AG10803 (cell line): ENCODE measurements around the gene ADARB2.

Source experiments
- DNase-seq: peaks from one replicate; pipeline ENCODE4 v3.0.0; 2010; ENCODE audit warnings: low read depth
- H3K4me3 ChIP-seq: 2 replicates; pipeline ENCODE4 v1.5.1; 2011; ENCODE audit warnings: mild to moderate bottlenecking, low read length, control low read depth
- TF ChIP-seq, protein P1 (sequence below): conservative IDR thresholded peaks from 2 replicates; pipeline ENCODE4 v1.5.1; 2011; ENCODE audit warnings: mild to moderate bottlenecking, low read length, control low read depth, inconsistent platforms

ADARB2 gene

DNA sequence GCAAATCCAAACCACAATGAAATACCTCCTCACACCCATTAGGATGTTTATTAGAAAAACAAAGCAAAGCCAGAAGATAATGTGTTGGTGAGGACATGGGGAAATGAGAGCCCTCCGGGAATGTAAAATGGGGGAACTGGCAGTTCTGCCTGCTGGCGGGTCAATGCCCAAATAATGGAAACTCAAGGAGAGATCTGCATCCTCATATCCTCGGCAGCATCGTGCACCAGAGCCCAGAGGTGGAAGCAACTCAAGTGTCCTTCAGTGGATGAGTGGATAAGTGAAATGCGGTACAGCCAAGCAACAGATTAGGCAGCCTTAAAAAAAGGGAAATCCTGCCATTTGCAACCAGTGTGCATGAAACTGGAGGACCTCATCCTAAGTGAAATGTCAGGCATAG, 356.0 kb downstream of the ADARB2 start:
- DNase-seq = no peak
- H3K4me3 ChIP-seq = no peak overlapping the region
- TF ChIP-seq, protein P1, sequence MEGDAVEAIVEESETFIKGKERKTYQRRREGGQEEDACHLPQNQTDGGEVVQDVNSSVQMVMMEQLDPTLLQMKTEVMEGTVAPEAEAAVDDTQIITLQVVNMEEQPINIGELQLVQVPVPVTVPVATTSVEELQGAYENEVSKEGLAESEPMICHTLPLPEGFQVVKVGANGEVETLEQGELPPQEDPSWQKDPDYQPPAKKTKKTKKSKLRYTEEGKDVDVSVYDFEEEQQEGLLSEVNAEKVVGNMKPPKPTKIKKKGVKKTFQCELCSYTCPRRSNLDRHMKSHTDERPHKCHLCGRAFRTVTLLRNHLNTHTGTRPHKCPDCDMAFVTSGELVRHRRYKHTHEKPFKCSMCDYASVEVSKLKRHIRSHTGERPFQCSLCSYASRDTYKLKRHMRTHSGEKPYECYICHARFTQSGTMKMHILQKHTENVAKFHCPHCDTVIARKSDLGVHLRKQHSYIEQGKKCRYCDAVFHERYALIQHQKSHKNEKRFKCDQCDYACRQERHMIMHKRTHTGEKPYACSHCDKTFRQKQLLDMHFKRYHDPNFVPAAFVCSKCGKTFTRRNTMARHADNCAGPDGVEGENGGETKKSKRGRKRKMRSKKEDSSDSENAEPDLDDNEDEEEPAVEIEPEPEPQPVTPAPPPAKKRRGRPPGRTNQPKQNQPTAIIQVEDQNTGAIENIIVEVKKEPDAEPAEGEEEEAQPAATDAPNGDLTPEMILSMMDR = no peak

DNA sequence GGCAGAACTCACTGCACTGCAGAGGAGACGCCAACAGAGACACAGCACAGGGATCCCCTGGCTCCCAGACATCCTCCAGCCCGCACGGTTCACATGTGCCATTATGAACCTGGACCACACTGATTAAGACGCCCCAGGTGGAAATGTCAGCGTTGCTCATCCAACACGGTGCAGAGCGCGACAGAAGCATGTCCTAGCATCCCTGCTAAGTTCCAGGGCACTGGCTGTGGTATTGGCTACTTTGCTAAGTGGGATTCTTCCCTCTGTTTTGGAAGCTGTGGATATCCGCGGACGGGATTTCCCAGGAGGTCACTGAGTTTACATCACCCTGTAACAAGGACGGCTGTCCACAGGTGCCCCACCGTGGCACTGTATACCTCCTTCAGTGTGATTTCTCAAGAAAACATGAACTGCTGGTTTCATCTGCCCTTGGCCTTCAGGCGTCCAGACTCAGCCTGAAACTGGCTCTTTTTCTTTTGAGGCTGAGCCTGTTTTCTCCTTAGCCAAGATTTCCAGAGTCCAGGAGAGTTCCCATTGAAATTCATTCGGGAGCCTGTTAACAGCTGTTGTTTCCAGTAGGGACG, 357.1 kb downstream of the ADARB2 start:
- no peak for DNase-seq
- no peak overlapping the region for H3K4me3 ChIP-seq
- TF ChIP-seq, protein P1 = no peak

DNA sequence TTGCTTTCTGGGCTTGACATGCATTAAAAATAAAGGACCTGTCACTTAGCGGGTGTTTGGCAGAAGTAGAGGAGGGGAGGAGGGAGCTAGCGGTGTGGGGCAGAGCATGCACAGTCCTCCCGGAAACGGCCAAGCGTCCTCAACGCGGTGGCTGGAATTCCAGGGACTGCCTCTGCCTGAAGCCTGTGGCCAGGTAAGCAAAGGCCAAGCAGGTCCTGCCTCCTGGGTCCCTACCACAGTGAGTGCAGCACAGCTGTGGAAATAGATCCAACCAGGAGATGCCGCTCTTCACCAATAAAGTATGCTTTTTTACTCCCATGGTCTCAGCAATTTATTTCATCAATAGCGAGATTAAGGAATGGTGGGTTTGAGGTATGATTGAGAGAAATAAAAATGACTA, 357.7 kb downstream of the ADARB2 start:
- H3K4me3 ChIP-seq = no peak overlapping the region
- DNase-seq = no peak
- TF ChIP-seq, protein P1 = no peak

DNA sequence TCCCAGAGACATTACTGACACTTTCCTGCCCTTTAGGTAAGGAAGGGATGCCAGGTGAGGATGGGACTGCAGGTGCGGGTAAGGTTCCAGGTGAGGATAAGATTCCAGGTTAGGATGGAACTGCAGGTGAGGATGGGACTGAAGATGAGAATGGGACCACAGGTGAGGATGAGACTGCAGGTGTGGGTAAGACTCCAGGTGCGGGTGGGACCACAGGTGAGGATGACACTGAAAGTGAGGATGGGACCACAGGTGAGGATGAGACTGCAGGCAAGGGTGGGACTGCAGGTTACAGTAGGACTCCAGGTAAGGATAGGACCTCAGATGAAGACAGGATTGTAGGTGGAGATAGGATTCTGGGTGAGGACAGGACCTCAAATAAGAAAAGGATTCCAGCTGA, 358.9 kb downstream of the ADARB2 start:
- no peak overlapping the region for H3K4me3 ChIP-seq
- TF ChIP-seq, protein P1 = no peak
- DNase-seq = no peak

DNA sequence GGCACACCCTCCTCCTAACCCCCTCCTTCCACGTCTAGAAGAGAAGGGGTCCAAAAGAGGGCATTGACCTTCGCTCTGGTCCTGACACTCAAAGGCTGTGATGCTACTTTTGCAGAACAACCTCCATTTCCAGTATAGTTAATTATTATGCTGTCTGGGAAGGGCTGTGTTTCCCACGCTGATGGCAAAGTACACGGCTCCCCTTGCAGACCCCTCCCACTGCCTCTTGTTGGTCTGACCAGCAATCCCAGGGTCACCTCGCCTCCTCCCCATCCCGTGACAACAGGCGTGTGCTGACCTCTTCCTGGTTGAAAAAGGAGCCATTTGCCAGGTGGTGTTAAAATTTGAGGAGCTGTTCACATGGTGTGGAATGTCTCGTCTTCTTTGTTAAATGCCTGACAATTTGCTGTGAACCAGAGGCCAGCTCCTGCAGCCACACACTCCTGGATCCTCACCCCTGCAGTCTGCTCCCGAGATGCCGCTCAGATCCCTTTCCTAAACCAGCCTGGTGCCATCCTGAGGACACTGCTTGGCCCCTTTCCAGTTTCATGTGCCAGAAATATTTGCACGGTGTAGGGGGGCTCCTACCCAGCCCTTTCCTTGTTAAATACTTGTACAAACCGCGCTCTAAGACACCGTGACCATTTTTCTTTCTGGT, 359.5 kb downstream of the ADARB2 start:
- no peak overlapping the region for H3K4me3 ChIP-seq
- TF ChIP-seq, protein P1 = no peak
- no peak for DNase-seq

DNA sequence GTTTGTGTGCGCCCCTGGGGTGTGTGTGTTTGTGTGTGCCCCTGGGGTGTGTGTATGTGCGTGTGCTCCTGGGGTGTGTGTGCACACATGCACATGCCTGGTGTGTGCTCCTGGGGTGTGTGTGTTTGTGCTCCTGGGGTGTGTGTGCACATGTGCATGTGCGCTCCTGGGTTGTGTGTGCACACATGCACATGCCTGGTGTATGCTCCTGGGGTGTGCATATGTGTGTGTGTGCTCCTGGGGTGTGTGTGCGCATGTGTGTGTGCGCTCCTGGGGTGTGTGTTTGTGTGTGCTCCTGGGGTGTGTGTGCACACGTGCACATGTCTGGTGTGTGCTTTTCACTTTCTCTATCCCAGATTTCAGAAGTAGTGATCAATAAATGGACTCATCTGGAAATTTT, 360.1 kb downstream of the ADARB2 start:
- no peak overlapping the region for H3K4me3 ChIP-seq
- DNase-seq = no peak
- TF ChIP-seq, protein P1 = no peak

DNA sequence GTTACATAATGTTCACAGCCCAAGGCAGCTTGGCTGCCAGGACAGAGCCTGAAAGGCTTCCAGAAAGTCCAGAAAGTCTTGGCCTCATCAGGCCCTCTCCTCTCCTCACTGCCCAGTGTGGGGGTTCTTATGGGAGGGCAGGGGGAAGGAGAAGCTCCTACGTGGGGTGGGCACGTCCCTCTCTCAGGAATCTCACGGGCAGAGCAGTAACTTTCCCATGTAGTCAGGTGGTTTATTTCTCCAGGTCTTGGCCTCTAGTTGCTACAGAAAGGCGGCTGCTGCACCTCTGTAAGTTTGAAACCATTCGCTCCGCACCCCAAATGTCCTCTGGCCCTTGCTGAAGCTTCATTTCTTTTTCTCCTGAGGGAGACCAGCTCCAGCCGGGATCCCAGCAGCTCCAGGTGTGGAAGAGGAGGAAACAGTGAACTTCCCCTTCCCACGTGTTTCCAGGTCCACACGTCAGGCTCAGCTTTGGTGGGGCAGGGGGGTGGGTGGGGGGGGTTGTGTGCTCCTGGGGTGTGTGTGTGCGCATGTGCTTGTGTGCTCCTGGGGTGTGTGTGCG, 360.9 kb downstream of the ADARB2 start:
- no peak for DNase-seq
- no peak overlapping the region for H3K4me3 ChIP-seq
- TF ChIP-seq, protein P1 = no peak
